Stimulated activated CD8-positive, alpha-beta memory T cell treated with anti-CD3 and anti-CD28 coated beads, Interleukin-15, amount 100 ng/mL, for 4 hours (primary cell): Measurements from ENCODE around the gene DNAJC15.

Experiments
- DNase-seq, 2 donors: peaks; one replicate each; pipeline ENCODE4 v3.0.0-alpha.2; 2020; ENCODE audit warnings: low read depth in 2 of 2

DNAJC15 gene

GRCh38 chr13:43083750-43084149, 60.4 kb downstream of the DNAJC15 start:
- no peak for DNase-seq

- DNase-seq = no peak
Measured at GRCh38 chr13:43085545-43085944, 62.2 kb downstream of the DNAJC15 start.

- DNase-seq = no peak
Measured at GRCh38 chr13:43086181-43086580, 62.8 kb downstream of the DNAJC15 start.

GRCh38 chr13:43088093-43088511, 64.7 kb downstream of the DNAJC15 start:
- no peak for DNase-seq

GRCh38 chr13:43089912-43090498, 66.6 kb downstream of the DNAJC15 start:
- DNase-seq = no peak

GRCh38 chr13:43094901-43095300, 71.5 kb downstream of the DNAJC15 start:
- no peak for DNase-seq

- no peak for DNase-seq
Measured at GRCh38 chr13:43095771-43096719, 72.7 kb downstream of the DNAJC15 start.

GRCh38 chr13:43100667-43101066, 77.3 kb downstream of the DNAJC15 start:
- no peak for DNase-seq

GRCh38 chr13:43102304-43102703, 78.9 kb downstream of the DNAJC15 start:
- DNase-seq = no peak

GRCh38 chr13:43107780-43108179, 84.4 kb downstream of the DNAJC15 start:
- DNase-seq = no peak

GRCh38 chr13:43110036-43110435, 86.7 kb downstream of the DNAJC15 start:
- no peak for DNase-seq

- DNase-seq = no peak
Measured at GRCh38 chr13:43110658-43111057, 87.3 kb downstream of the DNAJC15 start.

GRCh38 chr13:43111559-43112400, 88.4 kb downstream of the DNAJC15 start:
- DNase-seq = no peak

GRCh38 chr13:43113603-43114002, 90.2 kb downstream of the DNAJC15 start:
- no peak for DNase-seq

- no peak for DNase-seq
Measured at GRCh38 chr13:43114504-43114903, 91.1 kb downstream of the DNAJC15 start.

- no peak for DNase-seq
Measured at GRCh38 chr13:43115141-43115540, 91.8 kb downstream of the DNAJC15 start.

GRCh38 chr13:43116242-43116641, 92.9 kb downstream of the DNAJC15 start:
- no peak for DNase-seq

GRCh38 chr13:43118521-43118920, 95.1 kb downstream of the DNAJC15 start:
- no peak for DNase-seq

GRCh38 chr13:43119206-43119605, 95.8 kb downstream of the DNAJC15 start:
- no peak for DNase-seq

GRCh38 chr13:43122791-43123190, 99.4 kb downstream of the DNAJC15 start:
- DNase-seq = no peak

GRCh38 chr13:43123856-43124255, 100.5 kb downstream of the DNAJC15 start:
- DNase-seq = no peak

- no peak for DNase-seq
Measured at GRCh38 chr13:43124490-43124889, 101.1 kb downstream of the DNAJC15 start.
